ENCODE measurements around the gene VGLL4. TPM values are rescaled to one million over a fixed set of nuclear protein-coding genes. Genes with fewer than 3 reads are reported as not detected.
A peak's percentile ranks its signal among the peaks of the same experiment; 100 is the strongest.

Gene VGLL4
- total and polyA plus RNA-seq, 5 donors from 2014 or later, result 8.5 to 16.3 (median 14.0) TPM

DNA sequence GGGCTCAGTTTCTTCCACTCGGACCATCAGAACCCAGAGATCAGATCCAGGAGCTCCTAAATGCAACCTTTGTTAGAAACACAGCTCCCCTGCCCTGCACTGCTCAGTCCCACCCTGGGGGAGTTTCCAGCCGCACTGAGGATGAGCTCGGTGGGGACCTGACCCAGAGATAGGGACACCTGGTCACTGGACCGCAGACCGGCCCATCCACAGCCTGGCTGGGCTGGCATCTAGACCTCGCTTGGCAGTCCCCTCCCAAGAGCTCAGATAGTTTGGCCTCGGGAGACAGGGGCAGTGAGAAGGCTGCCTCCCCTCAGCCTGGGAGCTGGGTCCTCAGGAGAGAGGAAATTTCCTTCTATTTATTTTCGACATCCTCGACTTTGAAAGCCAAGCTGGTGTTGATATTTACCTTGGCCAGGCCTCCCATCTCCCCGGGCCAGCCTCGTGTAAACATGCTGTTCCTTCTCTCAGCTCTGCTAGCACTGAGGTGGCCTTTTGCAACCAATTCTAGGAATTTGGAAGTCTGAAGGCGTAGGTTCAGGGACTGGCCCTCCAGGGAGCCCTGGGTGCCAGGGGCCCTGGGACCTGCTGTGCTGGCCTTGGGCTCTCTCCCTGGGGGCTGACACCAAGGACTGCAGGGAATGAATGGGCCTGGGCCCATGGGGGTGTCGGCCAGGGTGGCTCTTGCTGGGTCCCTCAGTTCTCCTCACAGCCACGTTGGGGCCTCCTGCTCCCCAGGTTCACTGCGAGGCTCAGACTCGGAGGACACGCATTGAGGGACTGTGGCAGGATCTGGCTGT is 90.1 kb downstream of the VGLL4 start:
- Mint-ChIP-seq H3K36me3 (peaks cover 17% of the 10 kb centered on the region), H3K4me3 (no peak overlapping the region), H3K27me3 (no peaks in the 10 kb centered on the region), H3K27ac (peak overlapping the region in 2 of 3 donors; percentile 67 to 79), H3K4me1 (peaks cover 4 to 11% (median 9%) of the 10 kb centered on the region in 4 donors), H3K9me3 (no peaks in the 10 kb centered on the region)
- Histone ChIP-seq H3K36me3 (ENCODE audit: control insufficient read depth, insufficient read depth, low read length) (peaks cover 20% of the 10 kb centered on the region), H3K4me1 (ENCODE audit: control insufficient read depth, insufficient read depth, low read length, poor library complexity, severe bottlenecking) (no peaks in the 10 kb centered on the region), H3K9me3 (ENCODE audit: control insufficient read depth in 2 of 2, low read length in 2 of 2) (no peaks in the 10 kb centered on the region), H3K27ac (ENCODE audit: insufficient read depth, low read length, poor library complexity, severe bottlenecking) (no peak overlapping the region), H3K27me3 (ENCODE audit: control insufficient read depth, insufficient read depth, low read length) (no peaks in the 10 kb centered on the region), H3K4me3 (ENCODE audit: low read depth, low read length) (no peak overlapping the region)
- ATAC-seq (ENCODE audit: low read depth in 2 of 2), result no peak
- no peak for DNase-seq

DNA sequence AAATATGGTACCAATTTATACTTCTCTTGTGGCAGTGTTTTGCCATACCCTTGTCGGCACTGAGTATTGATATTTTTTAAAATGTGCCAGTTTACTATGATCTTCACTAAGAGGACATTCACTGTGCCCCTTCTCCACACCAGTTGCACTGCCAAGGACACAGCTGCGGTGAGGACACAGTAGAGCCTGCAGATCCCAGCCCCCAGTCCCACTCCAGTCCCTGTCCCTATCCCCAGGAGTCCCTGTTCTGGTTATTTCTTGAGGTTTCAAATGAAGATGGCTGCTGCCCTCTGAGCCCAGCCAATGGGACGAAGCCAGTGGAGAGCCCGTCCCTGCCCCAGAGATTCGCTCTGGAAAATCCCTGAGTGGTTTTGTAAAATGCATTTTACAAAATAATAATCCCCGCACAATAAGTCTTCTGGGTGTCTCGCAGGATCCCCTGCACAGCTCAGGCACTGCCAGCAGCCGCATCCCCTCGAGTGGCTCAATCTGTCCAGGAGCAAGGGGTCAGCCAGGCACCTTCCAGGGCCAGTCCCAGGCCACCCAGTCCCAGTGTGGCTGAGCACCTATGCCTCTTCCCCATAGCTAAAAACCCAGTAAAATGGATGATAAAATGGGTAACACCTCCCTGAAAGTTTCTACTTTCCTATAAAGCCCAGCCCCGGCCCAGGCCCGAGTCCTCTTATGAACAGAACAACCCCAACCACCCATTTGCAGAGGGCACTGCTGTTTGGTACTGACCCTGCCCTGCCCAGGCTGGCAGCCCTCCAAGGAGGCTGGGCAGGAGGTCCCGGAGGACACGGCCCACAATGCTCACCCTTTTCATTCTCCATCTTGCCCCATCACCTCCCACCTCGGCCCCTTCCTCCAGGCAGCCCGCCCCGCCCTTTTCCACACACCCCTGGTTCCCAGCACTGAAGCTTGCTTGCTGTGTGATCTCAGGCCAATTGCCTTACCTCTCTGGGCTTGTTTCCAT is 91.1 kb downstream of the VGLL4 start:
- Mint-ChIP-seq H3K27ac (peak overlapping the region in 2 of 3 donors; percentile 67 to 70), H3K9me3 (no peaks in the 10 kb centered on the region)

DNA sequence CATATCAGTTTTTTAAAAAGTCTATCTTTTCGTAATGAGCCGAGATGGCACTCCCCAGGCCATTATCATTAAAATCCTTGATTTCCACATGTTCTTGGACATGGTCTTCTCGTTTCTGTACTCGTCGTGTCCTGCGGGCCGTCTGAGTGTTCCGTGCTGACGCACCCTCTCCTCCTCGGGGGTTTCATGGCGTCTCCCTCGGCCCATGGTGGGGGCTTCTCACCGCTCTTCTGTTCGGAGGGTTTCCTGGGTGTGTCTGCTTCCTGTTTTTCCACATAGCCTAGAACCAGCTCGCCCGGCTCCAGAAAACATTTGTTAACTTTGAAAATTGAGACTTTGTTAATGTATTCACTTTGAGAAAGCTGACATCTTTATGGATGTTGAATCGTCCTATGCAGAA is 92.7 kb downstream of the VGLL4 start:
- Mint-ChIP-seq H3K36me3 (peaks cover 7% of the 10 kb centered on the region), H3K9me3 (no peaks in the 10 kb centered on the region), H3K27me3 (no peaks in the 10 kb centered on the region), H3K27ac (peak overlapping the region in 1 of 3 donors; percentile 3), H3K4me3 (no peak overlapping the region), H3K4me1 (peaks cover 4 to 11% (median 8%) of the 10 kb centered on the region in 4 donors)
- no peaks in the 10 kb centered on the region for H3K4me1 ChIP-seq (ENCODE audit: control insufficient read depth, insufficient read depth, low read length, poor library complexity, severe bottlenecking)
- H3K9me3 ChIP-seq (ENCODE audit: control insufficient read depth in 2 of 2, low read length in 2 of 2), result no peaks in the 10 kb centered on the region
- H3K27me3 ChIP-seq (ENCODE audit: control insufficient read depth, insufficient read depth, low read length), result no peaks in the 10 kb centered on the region
- no peak overlapping the region for H3K4me3 ChIP-seq (ENCODE audit: low read depth, low read length)
- DNase-seq (no peak), ATAC-seq (ENCODE audit: low read depth in 2 of 2) (no peak)
- H3K27ac ChIP-seq (ENCODE audit: insufficient read depth, low read length, poor library complexity, severe bottlenecking), result no peak overlapping the region
- H3K36me3 ChIP-seq (ENCODE audit: control insufficient read depth, insufficient read depth, low read length), result peaks cover 3% of the 10 kb centered on the region

More for the DNA sequence above, 91.1 kb downstream of the VGLL4 start:
- no peaks in the 10 kb centered on the region for H3K27me3 ChIP-seq (ENCODE audit: control insufficient read depth, insufficient read depth, low read length)
- no peak overlapping the region for H3K4me3 Mint-ChIP-seq
- DNase-seq, result no peak
- no peaks in the 10 kb centered on the region for H3K9me3 ChIP-seq (ENCODE audit: control insufficient read depth in 2 of 2, low read length in 2 of 2)
- H3K27me3 Mint-ChIP-seq, result no peaks in the 10 kb centered on the region
- H3K36me3 ChIP-seq (ENCODE audit: control insufficient read depth, insufficient read depth, low read length), result peaks cover 11% of the 10 kb centered on the region
- no peak overlapping the region for H3K27ac ChIP-seq (ENCODE audit: insufficient read depth, low read length, poor library complexity, severe bottlenecking)
- ATAC-seq (ENCODE audit: low read depth in 2 of 2), result no peak
- H3K4me1 Mint-ChIP-seq, result peaks cover 4 to 13% (median 9%) of the 10 kb centered on the region in 4 donors
- no peak overlapping the region for H3K4me3 ChIP-seq (ENCODE audit: low read depth, low read length)
- H3K36me3 Mint-ChIP-seq, result peaks cover 13% of the 10 kb centered on the region
- H3K4me1 ChIP-seq (ENCODE audit: control insufficient read depth, insufficient read depth, low read length, poor library complexity, severe bottlenecking), result no peaks in the 10 kb centered on the region

DNA sequence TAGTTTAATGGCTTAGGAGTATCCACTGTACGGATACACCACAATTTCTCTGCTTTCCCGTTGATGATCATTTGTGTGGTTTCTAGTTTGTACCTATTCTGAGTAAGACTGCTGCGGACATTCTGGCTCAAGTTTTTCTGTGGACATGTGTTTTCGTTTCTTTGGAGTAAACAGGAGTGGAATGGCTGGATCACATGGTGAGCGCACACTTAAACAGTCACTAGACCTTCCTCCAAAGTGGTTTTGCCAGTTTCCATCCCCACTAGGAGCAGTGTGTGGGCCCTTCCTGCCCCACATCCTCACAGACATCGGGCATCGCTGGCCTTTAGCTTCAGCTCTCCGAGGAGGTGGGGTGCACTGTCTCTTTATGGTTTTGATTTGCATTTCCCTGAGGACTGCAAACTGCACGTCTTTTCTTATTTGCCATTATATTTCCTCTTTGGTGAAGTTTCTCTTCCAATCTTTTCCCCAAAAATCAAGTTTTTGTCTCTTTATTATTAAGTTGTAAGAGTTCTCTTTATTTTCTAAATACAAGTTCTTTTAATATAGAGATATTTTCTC is 94.1 kb downstream of the VGLL4 start:
- no peak overlapping the region for H3K27ac Mint-ChIP-seq
- ATAC-seq (ENCODE audit: low read depth in 2 of 2), result no peak

DNA sequence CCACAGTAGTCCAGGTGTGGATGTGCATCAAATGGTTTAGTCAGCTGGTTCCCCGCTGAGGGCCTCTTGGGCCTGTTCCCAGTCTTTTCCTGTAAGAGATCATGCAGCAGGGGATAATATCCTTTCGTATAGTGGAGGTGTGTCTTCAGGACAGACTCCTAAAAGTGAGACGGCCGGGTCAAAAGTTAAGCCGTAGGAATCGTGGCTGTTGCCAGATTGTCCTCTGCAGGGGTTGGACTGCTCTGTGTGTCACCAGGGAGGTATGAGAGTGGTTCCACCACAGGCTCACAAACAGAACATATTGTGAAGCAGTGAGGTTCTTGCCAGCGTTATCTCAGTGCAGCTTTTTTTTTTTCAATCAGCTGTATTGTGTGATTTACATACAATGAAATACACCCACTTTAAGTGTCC is 95.0 kb downstream of the VGLL4 start:
- no peak for ATAC-seq (ENCODE audit: low read depth in 2 of 2)
- peaks cover 4 to 11% (median 8%) of the 10 kb centered on the region in 4 donors for H3K4me1 Mint-ChIP-seq

More for the DNA sequence above, 94.1 kb downstream of the VGLL4 start:
- Mint-ChIP-seq H3K4me3 (no peak overlapping the region), H3K27me3 (no peaks in the 10 kb centered on the region), H3K36me3 (peaks cover 7% of the 10 kb centered on the region), H3K9me3 (no peaks in the 10 kb centered on the region), H3K4me1 (peaks cover 4 to 11% (median 8%) of the 10 kb centered on the region in 4 donors)
- H3K9me3 ChIP-seq (ENCODE audit: control insufficient read depth in 2 of 2, low read length in 2 of 2), result no peaks in the 10 kb centered on the region
- H3K36me3 ChIP-seq (ENCODE audit: control insufficient read depth, insufficient read depth, low read length), result no peaks in the 10 kb centered on the region
- H3K27me3 ChIP-seq (ENCODE audit: control insufficient read depth, insufficient read depth, low read length), result no peaks in the 10 kb centered on the region
- no peaks in the 10 kb centered on the region for H3K4me1 ChIP-seq (ENCODE audit: control insufficient read depth, insufficient read depth, low read length, poor library complexity, severe bottlenecking)
- DNase-seq, result no peak
- H3K27ac ChIP-seq (ENCODE audit: insufficient read depth, low read length, poor library complexity, severe bottlenecking), result no peak overlapping the region
- H3K4me3 ChIP-seq (ENCODE audit: low read depth, low read length), result no peak overlapping the region

DNA sequence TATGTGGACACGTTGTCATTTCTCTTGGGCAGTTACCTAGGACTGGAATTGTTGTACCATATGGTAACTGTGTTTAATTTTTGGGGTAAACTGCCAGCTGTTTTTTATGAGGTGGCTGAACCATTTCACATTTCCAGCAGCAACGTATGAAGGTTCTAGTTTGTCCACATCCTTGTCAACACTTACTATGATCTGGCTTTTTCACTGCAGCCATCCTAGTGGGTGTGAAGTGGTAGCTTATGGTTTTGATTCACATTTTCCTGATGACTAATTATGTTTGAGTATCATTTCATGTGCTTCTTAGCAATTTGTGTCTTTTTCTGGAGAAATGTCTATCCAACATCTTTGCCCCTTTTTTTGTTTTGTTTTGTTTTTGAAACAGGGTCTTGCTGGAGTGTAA is 96.2 kb downstream of the VGLL4 start:
- Histone ChIP-seq H3K9me3 (ENCODE audit: control insufficient read depth in 2 of 2, low read length in 2 of 2) (no peaks in the 10 kb centered on the region), H3K4me1 (ENCODE audit: control insufficient read depth, insufficient read depth, low read length, poor library complexity, severe bottlenecking) (no peaks in the 10 kb centered on the region), H3K27me3 (ENCODE audit: control insufficient read depth, insufficient read depth, low read length) (no peaks in the 10 kb centered on the region), H3K27ac (ENCODE audit: insufficient read depth, low read length, poor library complexity, severe bottlenecking) (no peak overlapping the region), H3K4me3 (ENCODE audit: low read depth, low read length) (no peak overlapping the region), H3K36me3 (ENCODE audit: control insufficient read depth, insufficient read depth, low read length) (no peaks in the 10 kb centered on the region)
- Mint-ChIP-seq H3K27ac (peak overlapping the region in 1 of 3 donors; percentile 71), H3K27me3 (no peaks in the 10 kb centered on the region), H3K4me1 (peaks cover 4 to 8% (median 7%) of the 10 kb centered on the region in 4 donors), H3K36me3 (peaks cover 5% of the 10 kb centered on the region), H3K4me3 (no peak overlapping the region), H3K9me3 (no peaks in the 10 kb centered on the region)
- no peak for DNase-seq
- no peak for ATAC-seq (ENCODE audit: low read depth in 2 of 2)

More for the DNA sequence above, 95.0 kb downstream of the VGLL4 start:
- no peak overlapping the region for H3K4me3 ChIP-seq (ENCODE audit: low read depth, low read length)
- Mint-ChIP-seq H3K27ac (peak overlapping the region in 1 of 3 donors; percentile 67), H3K36me3 (peaks cover 7% of the 10 kb centered on the region), H3K4me3 (no peak overlapping the region), H3K9me3 (no peaks in the 10 kb centered on the region), H3K27me3 (no peaks in the 10 kb centered on the region)
- no peak for DNase-seq
- no peaks in the 10 kb centered on the region for H3K9me3 ChIP-seq (ENCODE audit: control insufficient read depth in 2 of 2, low read length in 2 of 2)
- no peaks in the 10 kb centered on the region for H3K27me3 ChIP-seq (ENCODE audit: control insufficient read depth, insufficient read depth, low read length)
- H3K4me1 ChIP-seq (ENCODE audit: control insufficient read depth, insufficient read depth, low read length, poor library complexity, severe bottlenecking), result no peaks in the 10 kb centered on the region
- H3K27ac ChIP-seq (ENCODE audit: insufficient read depth, low read length, poor library complexity, severe bottlenecking), result no peak overlapping the region
- H3K36me3 ChIP-seq (ENCODE audit: control insufficient read depth, insufficient read depth, low read length), result no peaks in the 10 kb centered on the region

DNA sequence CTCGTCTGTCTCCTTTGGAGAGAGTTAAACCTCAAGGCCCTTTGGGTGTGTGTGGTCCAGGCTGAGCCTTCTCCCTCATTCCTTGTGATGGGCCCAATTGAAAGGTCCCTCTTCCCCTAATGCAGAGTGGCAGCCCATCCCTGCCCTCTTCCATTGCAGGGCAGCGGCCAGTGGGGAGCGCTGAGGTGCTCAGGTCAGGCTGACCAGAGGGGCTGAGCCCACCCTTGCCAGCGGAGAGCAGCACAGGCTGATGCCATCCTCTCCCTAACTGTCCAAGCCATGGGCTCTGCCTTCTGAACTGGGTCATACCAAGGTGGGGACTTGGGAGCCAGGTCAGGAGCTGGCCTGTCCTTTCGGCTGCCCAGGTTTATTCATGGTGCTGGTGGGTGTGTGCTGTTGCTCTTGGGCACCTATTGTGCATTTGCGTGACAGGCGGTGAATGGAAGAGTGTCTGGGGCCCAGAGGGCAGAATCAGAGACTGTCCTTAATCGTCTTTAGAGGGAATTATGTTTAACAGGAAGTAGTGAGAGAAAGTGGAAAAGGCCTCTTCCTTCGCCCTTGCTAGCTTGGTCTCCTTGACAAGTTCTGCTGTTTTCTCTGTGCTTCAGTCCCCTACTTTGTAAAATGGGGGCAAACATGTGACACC is 96.9 kb downstream of the VGLL4 start:
- H3K27ac ChIP-seq (ENCODE audit: insufficient read depth, low read length, poor library complexity, severe bottlenecking), result no peak overlapping the region
- H3K4me3 ChIP-seq (ENCODE audit: low read depth, low read length), result no peak overlapping the region
- H3K9me3 ChIP-seq (ENCODE audit: control insufficient read depth in 2 of 2, low read length in 2 of 2), result no peaks in the 10 kb centered on the region
- peak overlapping the region in 1 of 3 donors; percentile 71 for H3K27ac Mint-ChIP-seq
- no peaks in the 10 kb centered on the region for H3K27me3 Mint-ChIP-seq
- no peak overlapping the region for H3K4me3 Mint-ChIP-seq
- H3K4me1 Mint-ChIP-seq, result peaks cover 4 to 8% (median 7%) of the 10 kb centered on the region in 4 donors
- no peaks in the 10 kb centered on the region for H3K36me3 ChIP-seq (ENCODE audit: control insufficient read depth, insufficient read depth, low read length)
- DNase-seq (no peak), ATAC-seq (ENCODE audit: low read depth in 2 of 2) (no peak)
- no peaks in the 10 kb centered on the region for H3K9me3 Mint-ChIP-seq
- no peaks in the 10 kb centered on the region for H3K27me3 ChIP-seq (ENCODE audit: control insufficient read depth, insufficient read depth, low read length)
- H3K4me1 ChIP-seq (ENCODE audit: control insufficient read depth, insufficient read depth, low read length, poor library complexity, severe bottlenecking), result no peaks in the 10 kb centered on the region
- H3K36me3 Mint-ChIP-seq, result no peaks in the 10 kb centered on the region

All from CD4-positive, CD25-positive, alpha-beta regulatory T cell (primary cell).